Type B pancreatic cell (in vitro differentiated cells): Measurements from ENCODE around the gene TAS2R46. TPM values are rescaled to one million over a fixed set of nuclear protein-coding genes. Genes with fewer than 3 reads are reported as not detected.

Experiments
- DNase-seq: peaks from one replicate; pipeline ENCODE4 v3.0.0; 2021; ENCODE audit warnings: mixed read lengths; ENCODE audit not compliant: unreplicated experiment; ENCODE audit errors: extremely low spot score
- H3K27ac Mint-ChIP-seq: 2 replicates; pipeline ENCODE4 v1.8.0; 2021; ENCODE audit warnings: mild to moderate bottlenecking, mixed read lengths
- H3K27me3 Mint-ChIP-seq: 2 replicates; pipeline ENCODE4 v1.8.0; 2021; ENCODE audit warnings: mixed read lengths
- H3K36me3 Mint-ChIP-seq: 2 replicates; pipeline ENCODE4 v1.8.0; 2021; ENCODE audit warnings: mixed read lengths
- H3K4me1 Mint-ChIP-seq: one replicate; pipeline ENCODE4 v1.8.0; 2021; ENCODE audit warnings: mixed read lengths; ENCODE audit not compliant: unreplicated experiment
- H3K4me3 Mint-ChIP-seq: 2 replicates; pipeline ENCODE4 v1.8.0; 2021; ENCODE audit warnings: mild to moderate bottlenecking, mixed read lengths
- H3K9me3 Mint-ChIP-seq: 2 replicates; pipeline ENCODE4 v1.8.0; 2021; ENCODE audit warnings: mixed read lengths
- total RNA-seq: library from RNA; stranded (reverse); gene quantifications from 2 replicates; pipeline ENCODE4 v1.2.1, GENCODE V29; 2021; ENCODE audit warnings: low replicate concordance
- TF ChIP-seq, protein P1 (sequence below): fragments of 200-600 bp; sonication (generic); conservative IDR thresholded peaks from 2 replicates; pipeline ENCODE4 v1.5.0; 2021; ENCODE audit warnings: antibody characterized with exemption, mild to moderate bottlenecking

The TAS2R46 gene
- total RNA-seq, 1 donor from 2014 or later = 0.85 TPM

DNA sequence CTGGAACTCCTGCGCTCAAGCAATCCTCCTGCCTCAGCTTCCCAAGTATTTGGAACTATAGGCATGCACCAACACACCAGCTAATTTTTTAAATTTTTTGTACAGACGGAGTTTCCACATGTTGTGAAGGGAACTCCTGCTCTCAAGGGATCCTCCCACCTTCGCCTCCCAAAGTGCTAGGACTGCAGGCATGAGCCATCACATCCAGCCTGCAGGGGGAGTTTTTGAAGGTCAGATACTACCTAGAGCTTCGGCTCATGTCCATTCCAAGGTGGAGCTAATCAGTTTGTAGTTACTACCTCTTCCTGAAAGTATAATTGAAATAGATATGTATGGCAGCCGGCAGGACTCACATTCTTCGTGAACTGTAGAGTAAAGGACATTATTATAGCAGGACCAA lies 36.0 kb downstream of the TAS2R46 start:
- TF ChIP-seq, protein P1, sequence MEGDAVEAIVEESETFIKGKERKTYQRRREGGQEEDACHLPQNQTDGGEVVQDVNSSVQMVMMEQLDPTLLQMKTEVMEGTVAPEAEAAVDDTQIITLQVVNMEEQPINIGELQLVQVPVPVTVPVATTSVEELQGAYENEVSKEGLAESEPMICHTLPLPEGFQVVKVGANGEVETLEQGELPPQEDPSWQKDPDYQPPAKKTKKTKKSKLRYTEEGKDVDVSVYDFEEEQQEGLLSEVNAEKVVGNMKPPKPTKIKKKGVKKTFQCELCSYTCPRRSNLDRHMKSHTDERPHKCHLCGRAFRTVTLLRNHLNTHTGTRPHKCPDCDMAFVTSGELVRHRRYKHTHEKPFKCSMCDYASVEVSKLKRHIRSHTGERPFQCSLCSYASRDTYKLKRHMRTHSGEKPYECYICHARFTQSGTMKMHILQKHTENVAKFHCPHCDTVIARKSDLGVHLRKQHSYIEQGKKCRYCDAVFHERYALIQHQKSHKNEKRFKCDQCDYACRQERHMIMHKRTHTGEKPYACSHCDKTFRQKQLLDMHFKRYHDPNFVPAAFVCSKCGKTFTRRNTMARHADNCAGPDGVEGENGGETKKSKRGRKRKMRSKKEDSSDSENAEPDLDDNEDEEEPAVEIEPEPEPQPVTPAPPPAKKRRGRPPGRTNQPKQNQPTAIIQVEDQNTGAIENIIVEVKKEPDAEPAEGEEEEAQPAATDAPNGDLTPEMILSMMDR = no peak
- no peaks in the 10 kb centered on the region for H3K4me1 Mint-ChIP-seq
- no peaks in the 10 kb centered on the region for H3K27me3 Mint-ChIP-seq
- peaks cover 8% of the 10 kb centered on the region for H3K9me3 Mint-ChIP-seq
- H3K27ac Mint-ChIP-seq = no peak overlapping the region
- DNase-seq = no peak
- no peak overlapping the region for H3K4me3 Mint-ChIP-seq
- H3K36me3 Mint-ChIP-seq = peaks cover 34% of the 10 kb centered on the region

DNA sequence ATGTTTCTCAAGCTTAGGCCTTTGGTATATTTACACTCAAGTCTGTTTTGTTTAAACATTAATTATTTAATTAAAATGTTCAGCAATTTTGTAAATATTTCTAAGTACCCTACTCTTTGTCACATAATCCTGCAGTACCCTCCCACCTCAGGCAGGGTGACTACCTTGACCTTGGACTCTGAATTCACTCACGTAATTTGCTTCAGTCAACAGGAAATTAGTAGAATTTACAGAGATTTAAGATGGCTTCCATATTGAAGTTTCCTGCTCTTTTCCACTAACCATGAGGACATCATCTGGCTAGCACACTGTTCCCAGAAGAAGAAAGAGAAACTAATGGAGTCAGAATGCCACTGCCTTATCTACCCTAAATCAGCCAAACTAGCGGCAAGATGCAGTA lies 38.7 kb downstream of the TAS2R46 start:
- H3K36me3 Mint-ChIP-seq = peaks cover 32% of the 10 kb centered on the region
- TF ChIP-seq, protein P1 = no peak
- no peak for DNase-seq
- H3K27me3 Mint-ChIP-seq = no peaks in the 10 kb centered on the region
- peaks cover 8% of the 10 kb centered on the region for H3K9me3 Mint-ChIP-seq
- no peak overlapping the region for H3K27ac Mint-ChIP-seq
- no peaks in the 10 kb centered on the region for H3K4me1 Mint-ChIP-seq
- H3K4me3 Mint-ChIP-seq = no peak overlapping the region

DNA sequence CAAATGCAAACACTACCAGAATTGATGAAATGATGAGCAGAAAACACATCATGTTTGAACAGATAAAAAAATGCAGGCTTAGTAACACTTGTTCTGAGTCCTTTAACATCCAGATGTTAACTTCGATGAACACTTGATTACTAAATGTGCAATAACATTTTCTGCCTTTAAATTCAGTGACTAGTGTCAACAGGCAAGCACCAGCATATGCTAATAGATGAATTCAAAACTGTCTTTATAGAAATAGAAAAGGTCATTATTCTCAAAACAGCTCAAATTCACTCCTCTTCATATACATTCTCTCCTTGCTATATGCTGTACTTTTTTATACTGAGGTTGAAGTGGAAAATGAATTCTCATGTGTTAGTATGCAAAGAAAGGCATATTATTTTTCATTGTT lies 39.6 kb downstream of the TAS2R46 start, which contains the start of gene TAS2R19:
TAS2R19 (minus strand) TSS at position 101 of the 400 bp plus-strand sequence; CDS start at position 52, 49 bp downstream.
- Mint-ChIP-seq H3K4me1 (no peaks in the 10 kb centered on the region), H3K27me3 (no peaks in the 10 kb centered on the region), H3K9me3 (peaks cover 8% of the 10 kb centered on the region), H3K27ac (no peak within 1 kb of the TSS), H3K4me3 (no peak within 1 kb of the TSS), H3K36me3 (peaks cover 34% of the 10 kb centered on the region)
- no peak for DNase-seq
- TF ChIP-seq, protein P1 = no peak

DNA sequence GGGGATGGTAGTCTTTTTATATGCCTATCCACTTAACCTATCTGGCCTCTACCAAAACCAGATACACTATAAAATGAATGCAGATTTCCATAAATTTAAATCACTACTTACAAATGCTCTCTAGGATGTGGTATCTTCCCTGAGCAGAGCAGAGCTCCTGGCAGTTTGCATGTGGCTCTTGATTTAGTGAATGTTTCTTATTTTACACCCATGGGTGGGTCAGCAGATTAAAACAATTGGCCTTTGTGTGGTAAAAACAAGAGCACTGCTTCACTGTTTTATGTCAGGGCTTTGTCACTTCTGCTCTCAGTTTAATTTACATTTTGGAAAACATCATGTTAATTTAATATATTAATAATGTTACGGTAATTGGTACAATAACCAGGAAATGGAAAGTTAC lies 45.2 kb downstream of the TAS2R46 start:
- H3K27ac Mint-ChIP-seq = no peak overlapping the region
- TF ChIP-seq, protein P1 = no peak

DNA sequence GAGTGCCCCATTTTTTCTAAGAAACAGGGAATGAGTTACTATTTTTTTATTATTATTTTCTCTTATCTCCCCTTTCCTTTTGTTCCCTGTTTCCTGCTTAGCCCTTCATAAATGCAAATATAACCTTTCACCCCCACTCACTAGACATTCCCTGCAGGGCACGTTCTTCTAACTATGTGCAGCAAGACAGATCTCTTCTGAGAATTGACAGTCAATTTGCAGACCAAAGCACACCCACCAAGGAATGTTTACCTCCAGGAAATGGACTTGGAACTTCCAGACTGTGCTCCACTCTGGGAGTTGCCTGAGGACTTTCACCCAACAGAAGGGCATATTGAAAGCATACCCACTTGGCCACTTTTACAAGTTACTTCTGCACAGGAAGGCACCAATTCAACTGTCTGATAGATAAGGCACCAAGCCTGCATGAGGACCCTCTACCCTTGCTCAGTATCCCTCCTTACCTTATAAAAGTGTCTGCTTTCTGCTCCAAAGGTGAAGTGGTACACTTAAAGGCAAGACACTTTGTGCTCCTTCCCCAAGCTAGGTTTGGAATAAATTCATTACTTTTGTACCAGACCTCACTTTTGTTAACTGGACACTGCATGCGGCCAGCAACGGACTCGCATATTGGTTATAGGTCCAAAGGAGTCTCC lies 46.2 kb downstream of the TAS2R46 start:
- TF ChIP-seq, protein P1 = no peak
- peaks cover 3% of the 10 kb centered on the region for H3K4me1 Mint-ChIP-seq
- H3K4me3 Mint-ChIP-seq = no peak overlapping the region
- no peak for DNase-seq
- no peaks in the 10 kb centered on the region for H3K27me3 Mint-ChIP-seq
- no peaks in the 10 kb centered on the region for H3K9me3 Mint-ChIP-seq
- H3K27ac Mint-ChIP-seq = no peak overlapping the region
- peaks cover 41% of the 10 kb centered on the region for H3K36me3 Mint-ChIP-seq

More for the DNA sequence above, 45.2 kb downstream of the TAS2R46 start:
- Mint-ChIP-seq H3K27me3 (no peaks in the 10 kb centered on the region), H3K4me1 (peaks cover 3% of the 10 kb centered on the region), H3K4me3 (no peak overlapping the region), H3K9me3 (no peaks in the 10 kb centered on the region), H3K36me3 (peaks cover 41% of the 10 kb centered on the region)
- no peak for DNase-seq
